HG02678 (cell line): ENCODE measurements around the gene EPHB6.

Source experiments
- ATAC-seq: cut with Tn5 transposase; IDR thresholded peaks from one replicate; pipeline ENCODE4 v1.9.1; 2021; ENCODE audit warnings: mild to moderate bottlenecking, moderate library complexity; ENCODE audit not compliant: unreplicated experiment

The EPHB6 gene

DNA sequence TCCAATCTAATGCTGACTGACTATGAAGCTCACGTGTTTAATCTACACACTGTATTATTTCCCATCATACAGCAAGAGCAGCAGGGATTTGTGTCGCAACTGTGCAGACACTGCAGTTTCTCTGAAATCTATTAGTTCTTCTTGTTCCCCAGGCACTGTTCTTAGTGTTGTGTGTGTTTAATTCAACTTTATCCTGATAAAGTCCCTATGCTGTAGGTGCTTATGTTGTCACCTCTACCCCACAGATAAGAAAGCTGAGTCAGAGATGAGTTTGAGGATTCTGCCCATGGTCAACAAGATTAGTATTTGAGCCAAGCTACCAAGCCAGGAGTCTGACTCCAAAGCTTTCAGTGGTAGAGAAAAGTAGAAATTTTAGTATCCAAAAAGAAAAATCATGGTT lies 22.5 kb upstream of the EPHB6 start:
- no peak for ATAC-seq

DNA sequence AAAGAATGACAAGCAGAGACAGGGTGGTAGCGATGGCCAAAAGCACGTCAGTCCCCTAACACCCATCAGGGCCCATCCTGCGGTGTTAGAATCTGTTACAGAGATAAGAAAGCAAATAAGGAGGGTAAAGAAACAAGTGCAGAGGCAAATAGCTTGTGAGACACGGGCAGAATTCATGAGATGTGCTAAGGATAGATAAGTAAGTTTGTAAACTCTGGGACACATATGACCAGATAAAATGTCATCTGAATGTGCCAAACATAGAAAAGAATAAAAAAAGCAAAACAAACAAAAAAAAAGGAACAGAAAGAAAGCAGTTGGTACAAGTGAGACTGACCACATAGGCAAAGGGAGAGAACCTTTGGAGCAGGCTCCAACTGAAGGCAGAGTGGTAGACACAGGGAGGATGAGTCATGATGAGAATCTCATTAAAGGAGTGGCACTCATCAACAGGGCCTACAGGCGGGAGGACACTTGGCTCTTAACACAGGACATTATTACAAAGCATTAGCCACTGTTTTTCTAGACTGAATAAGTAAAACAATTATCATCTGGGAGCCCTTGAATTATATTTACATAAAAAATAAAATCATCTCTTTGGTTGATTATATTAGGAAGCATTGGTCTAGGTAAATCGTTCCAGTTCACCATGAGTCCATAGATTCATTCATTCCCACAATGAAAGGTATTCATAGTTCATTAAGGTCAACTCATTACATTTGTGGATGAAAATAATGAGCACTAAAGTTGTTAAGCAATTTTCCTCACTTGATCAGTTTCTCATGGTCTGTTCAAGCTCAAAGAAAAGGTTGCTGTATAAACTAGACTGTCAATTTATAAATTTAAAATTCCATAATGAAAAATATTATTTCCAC lies 21.5 kb upstream of the EPHB6 start:
- ATAC-seq = peak; percentile 71

DNA sequence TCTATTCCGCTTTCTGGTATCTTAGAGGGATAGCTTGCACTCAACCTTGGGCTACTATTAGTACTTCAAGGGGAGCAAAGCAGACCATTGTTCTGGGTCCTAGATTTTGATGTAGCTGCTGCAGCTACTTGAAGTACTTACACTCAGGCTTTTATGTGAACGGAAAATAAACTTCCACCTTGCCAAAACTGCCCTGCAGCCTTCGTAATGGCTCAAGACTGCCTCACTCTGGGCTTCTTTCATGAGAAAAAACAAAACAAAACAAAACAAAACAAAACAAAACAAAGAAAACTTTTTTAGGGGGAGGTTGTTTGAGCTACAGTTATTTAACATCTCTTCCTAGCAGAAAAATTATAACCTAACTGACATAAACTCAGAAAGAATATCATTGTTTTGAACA lies 19.4 kb upstream of the EPHB6 start:
- no peak for ATAC-seq

DNA sequence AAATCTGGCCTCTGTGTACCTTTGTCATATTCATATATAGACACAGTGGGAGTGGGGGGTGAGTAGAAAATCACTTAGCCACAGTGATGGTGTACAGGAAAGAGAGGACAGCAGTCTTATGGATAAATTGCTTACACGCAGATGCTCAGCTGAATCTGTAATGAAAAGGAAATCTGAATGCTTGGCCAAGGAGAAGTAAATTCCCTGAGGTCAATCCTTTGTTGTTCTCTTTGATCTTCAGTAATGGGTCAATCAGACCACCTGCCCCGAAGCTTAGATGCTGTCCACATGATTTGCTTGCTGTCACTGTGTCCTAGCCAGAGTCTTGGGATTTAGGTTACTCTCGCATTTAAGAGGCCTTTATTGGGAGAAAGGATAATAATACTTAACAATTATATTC lies 18.4 kb upstream of the EPHB6 start:
- ATAC-seq = no peak

DNA sequence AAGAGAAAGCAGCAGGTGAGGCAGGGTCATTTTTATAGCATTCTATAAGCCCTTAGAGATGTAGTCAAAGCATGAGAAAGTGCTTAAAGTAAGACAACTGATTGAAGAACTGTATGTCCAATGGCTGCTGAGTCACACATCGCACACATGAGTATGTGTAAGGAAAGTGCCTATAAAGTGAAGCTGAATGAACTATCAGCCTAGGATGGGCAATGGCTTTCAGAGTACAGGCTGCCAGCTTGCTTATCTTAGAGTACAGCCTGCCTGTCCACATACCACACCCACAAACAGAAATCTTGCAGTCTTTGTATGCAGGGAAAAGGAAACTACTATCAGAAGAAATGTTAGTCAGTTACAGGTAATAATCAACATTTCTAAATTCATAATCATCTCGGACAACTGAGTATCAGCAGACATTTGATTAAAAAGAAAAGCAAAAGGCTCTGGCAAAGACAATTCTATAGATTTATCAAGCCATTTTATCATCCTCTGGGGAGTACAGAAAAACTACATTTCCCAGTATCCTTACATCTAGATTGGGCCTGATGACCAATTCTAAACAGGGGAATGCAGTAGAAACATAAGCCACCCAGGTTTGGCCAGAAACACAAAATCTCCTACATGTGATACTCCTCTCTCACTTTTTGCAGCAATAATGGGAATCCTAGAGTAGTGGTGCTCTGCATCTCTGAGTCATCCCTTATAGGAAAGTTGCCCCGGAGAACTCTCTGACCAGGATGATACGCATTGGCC lies 16.2 kb upstream of the EPHB6 start:
- no peak for ATAC-seq

DNA sequence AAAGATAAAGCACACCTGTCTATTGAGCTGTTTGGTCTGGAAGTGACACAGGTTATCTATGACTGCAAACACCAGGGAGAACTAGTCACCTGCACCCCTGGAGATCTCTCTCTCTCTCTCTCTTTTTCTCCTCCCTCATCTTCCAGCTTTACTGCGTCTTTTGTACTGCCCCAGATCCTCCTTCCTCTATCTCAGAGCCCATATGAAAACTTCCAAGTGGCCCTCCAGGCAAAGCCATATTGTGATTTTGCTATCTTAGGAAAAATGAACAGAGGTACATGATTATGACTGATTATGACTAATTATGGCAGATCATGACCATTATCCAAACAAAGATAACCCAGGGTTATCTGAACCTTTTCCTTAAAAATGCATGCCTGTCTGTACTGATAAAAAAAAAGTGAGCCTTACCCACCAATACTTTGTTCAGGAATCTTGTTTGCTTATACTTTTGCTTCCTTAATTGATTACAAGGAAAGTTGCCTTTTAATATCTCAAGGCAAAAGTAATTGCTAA lies 12.6 kb upstream of the EPHB6 start:
- ATAC-seq = no peak

DNA sequence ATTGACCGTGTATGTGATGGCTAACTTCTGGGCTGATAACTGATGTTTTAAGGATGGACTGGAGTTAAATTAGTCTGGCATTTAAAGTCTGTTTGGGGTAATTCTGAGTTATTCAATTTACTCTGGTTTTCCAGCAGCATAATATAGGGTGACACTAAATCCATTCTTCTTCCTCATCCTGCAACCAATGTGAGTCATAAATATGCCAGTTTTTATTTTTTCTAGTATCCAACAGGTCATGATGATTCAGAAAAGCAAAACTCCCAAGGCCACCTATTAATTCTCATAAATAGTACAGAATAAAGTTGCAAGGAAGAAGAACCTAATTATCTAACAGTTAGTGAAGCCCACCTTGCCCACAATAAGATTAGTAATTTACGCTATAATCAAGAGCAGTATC lies 7.5 kb upstream of the EPHB6 start:
- no peak for ATAC-seq

DNA sequence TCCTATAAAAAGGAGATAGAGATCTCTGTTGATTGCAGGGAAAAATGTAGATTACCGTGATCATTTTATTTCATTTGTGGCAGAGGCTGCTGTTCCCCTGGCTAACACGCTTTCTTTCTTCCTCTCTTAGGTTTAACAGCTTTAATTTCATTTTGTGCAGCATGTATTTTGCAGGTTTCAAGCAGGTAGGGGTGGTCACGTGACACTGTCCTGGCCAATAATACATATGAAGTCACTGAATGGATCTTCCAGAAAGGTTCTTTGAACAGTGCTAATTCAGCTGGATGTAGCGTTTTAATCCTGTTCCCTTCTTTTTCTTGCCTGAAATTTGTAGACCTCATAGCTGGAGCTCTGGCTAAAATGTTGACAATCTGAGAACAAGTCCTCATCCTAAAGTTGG lies 3.6 kb upstream of the EPHB6 start:
- ATAC-seq = no peak

DNA sequence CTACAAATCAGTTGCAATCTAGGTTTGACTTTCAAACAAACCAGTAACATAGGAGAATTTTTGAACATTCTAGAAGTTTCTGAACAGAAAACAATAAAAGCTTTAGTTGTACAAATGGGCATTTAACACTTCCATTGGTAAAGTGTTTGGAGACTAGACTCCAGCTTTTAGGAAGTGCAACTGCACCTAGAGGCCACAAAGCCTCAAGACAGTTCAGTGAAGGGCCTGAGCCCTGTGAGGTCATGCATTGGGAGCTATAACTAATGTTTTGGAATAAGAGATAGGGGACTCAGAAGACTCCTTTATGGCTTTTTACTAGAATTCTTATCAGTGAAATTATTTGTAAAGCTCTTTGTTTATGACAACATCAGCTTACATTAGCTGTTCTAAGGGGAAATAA lies 3.0 kb upstream of the EPHB6 start:
- ATAC-seq = no peak

DNA sequence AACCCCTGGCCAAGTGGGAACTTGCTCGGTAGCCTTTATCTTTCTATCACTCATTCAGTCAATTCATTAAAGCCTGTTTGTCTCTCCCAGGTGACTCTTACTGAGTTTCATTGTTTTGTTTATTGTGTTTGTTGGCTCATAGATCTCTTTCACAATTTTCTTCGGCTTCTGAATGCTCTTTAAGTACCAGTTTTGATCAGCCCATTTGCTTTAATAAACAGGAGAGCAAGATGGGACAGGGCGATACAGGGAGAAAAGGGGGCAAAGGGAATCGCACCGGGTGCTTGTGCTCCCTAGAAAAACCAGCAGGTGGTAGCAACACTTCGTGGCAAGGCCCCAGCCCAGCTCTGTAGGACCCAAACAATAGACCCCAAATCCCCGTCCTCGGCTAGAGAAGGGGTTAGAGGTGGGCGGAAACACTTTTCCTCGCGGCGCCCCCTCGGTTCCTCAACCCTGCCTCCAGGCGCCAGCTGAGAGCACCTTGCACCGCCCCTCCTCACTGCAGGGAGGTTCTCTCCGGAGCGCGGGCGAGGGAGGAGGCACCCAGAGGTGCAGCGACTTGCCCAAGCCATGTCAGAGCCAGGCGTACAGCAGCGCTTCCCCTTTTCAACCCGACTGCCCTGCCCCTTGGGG lies 1.0 kb upstream of the EPHB6 start:
- peak; percentile 87 for ATAC-seq

DNA sequence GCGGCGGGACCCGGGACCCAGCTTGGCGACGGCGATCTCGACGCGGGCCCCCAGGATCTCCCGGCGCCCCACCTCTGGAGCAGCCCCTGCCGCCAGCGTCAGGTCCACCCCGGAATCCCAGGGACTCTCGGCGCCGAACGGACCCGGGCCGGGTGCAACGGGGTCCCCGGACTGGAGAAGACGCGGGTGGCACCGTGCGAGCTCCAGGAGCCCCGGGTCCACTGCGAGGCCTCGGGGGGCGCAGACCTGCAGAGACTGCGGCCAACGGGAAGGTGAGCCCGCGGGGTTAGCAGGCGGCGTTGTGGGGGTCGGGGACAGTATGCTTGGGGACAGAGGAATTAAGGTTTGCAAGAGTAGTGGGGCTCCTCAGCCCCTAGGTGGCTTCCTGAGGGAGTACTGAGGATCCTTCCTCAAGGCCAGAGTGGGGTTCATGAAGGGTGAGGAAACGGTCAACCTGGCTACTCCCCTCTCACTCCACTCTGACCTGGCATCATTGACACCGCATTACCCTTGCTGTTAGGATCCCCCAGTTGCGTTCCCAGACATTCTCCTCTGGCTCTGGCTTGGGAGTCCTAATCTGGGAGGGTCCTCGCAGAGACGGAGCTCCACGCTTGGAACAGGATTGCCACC lies 353 bp downstream of the EPHB6 start:
- ATAC-seq = no peak

DNA sequence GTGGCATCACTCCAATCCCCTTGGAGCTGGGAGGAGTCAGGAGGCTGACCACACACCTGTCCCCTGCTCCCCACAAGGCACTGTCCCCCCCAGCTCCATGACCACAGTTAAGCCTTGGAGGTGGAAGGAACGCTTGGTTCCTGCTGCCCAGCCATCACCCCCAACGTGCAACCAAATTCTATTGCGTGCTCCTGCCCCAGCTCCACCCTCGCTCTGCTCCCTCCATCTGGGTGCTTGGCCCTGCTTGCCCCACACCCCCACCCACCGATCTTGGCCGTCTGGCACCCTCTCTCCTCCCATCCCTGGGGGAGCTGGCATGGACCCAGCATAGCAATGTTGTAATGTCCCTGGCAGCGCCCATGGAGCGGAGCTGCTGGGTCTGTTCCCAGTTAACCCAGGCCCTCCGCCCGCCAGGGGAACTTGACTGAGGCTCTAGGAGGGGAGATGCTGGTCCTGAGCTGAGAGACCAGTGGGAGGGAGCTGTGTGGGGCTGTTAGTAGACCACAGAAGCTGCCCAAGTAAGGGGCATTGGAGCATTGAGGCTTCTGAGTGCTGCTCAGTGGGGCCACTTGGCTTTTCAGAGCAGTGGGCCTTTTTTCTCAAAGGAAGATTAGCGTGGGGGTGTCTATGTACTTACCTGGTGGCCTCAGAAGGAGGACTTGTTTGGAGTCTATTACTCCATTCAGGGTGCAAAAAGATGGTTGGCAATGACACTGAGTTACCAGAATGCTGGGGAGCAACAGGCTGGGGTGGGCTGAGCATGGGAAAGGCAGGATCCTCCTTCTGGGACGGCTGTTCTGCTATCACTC lies 1.1 kb downstream of the EPHB6 start:
- no peak for ATAC-seq

DNA sequence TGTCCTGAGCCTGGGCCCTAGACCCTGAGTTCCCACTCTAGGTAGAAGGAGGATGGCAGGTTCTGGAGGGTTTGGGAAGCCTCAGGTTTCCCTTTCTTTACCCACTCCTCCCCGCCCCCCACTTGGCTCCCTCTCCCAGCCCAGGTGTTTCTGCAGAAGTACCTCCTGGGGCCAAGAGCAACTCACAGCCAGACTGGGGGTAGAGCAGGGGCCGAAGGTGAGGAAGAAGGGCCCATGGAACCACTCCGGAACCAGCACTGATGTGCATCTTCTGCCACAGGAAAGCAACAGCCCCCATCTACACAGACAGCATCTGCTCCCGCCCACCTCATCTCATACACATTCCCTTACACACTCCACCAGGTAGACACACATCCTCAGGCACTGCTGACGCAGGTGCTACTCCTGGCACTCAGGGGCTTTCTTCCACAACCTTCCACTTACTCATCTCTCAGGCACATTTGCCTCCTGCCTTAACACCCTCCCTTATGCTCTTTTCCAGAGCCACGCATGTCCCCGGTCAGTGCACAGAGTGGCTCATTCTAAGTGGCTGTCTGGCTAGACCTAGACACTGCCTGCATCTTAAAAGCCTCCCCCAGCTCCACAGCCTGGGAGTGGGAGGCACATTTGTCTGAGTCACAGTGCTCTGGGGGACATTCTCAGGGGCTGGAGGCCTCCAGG lies 1.8 kb downstream of the EPHB6 start:
- ATAC-seq = no peak

DNA sequence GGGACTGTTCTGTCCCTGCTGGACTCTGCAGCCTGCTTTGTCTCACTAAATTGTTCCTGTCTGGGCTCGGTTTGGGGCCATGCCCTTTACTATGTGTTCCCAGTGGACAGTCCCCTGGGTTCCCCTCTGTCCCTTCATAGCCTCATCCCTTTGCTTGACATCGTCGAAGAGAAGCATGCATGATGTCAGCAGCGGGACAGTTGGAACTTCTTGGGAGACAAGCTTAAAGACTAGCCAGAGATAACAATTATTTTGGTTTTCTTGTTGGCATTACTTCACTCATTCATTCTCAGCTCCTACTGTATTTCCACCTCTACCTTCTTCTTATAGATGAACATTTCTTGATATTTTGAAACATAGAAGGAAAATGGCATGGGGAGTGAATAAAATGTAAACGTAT lies 2.7 kb downstream of the EPHB6 start:
- ATAC-seq = no peak

DNA sequence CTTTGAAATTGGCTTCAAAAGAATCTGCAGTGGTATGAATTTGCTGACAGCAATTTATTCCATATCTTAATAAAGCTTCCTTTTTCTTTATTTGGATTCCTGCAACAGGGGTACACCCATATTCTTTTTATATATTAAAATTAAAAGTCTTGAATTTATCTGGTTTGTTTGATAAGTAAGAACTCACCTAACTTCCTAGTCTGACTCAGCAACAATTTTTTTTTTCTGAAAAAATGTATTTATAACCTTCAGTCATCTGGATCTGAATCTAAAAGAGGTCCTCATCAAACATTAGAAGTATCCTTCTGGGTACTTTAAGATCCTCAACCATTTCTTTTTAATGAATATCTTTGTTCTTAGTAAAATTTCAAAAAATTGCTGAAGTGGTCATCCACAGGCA lies 4.5 kb downstream of the EPHB6 start:
- no peak for ATAC-seq

DNA sequence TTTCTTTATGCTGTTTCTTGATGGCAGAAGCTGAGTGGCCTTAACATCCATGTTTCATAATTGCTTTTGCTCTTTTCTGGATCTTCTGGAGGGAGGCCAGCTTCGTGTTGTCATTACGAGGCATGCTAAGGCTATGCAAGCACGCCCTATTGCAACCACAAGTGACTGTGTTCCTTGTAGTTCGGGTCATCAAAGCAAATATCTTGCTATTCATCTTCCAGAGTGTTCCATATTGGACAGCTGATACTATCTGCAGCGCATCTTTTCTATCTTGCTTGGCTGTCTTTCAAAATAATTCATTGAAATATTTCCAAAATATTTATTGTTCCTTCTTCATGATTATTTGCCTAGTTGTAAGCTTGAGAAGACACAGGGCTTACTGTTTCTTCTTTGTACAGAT lies 5.0 kb downstream of the EPHB6 start:
- ATAC-seq = no peak

DNA sequence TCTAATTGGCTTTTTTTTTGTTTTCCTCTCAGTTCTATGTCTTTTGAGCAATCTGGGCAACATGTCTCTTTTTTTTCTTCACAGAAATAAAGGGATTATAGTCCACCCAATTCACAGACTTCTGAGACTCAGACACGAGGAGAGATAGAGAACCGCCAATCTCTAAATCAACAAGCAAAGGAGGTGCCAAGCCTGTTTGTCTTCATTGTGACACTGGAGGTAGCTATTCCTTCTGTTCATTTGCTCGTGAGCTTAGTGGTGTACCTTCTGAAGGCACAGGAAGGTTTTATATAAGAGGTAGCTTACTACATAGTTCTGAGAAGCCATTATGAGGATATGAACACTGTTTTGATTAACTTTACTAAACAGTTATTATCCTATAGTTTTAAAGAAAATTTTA lies 6.1 kb downstream of the EPHB6 start:
- ATAC-seq = no peak

DNA sequence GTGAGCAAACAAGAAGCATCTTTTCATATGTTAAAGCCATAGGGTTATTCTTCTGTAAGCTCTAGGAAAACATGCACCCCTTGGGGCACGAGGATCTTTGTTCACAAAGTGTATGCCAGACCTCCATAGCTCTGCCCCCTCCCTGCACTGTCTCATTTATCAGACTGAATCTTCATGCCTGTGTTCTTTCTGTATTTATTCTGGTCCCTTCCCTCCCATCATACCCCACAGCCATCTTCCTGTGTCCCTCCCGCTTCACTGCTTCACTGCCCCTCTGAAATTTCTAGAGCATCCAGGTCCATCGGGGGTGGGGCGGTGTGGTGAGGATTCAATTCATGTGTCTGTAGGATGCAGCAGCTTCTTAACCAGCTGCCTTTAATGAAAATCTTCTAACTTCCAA lies 7.5 kb downstream of the EPHB6 start:
- ATAC-seq = no peak

DNA sequence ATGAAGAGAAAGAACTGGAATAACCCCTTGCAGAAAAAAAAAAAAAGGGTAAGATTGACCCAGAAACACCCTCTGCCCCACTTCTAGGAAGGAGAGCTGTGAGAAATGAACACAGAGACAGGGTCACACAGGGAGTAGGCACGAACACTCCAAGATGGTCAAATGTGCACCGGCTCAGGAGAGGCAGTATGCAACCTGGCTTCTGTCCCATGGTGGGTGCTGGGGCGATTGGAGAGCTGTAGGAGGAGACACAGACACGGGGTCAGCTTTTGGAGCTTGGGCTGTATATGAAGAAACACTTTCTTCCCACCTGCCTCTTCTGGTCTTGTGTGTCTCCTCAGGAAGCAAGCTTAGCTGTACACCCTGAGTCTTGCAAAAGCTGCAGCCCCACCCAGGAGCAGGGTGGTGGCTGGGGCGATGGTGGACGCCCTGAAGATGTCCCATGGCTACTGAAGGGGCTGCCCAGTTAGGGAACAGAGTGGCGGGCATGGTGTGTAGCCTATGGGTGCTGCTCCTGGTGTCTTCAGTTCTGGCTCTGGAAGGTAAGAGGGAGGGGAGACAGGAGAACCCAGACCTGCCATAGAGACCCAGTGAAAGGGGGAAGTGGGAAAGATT lies 8.0 kb downstream of the EPHB6 start:
- no peak for ATAC-seq
